Spleen (tissue), 11 donors: Measurements from ENCODE around the gene RANBP3. TPM values are rescaled to one million over a fixed set of nuclear protein-coding genes. Genes with fewer than 3 reads are reported as not detected.
"Not testable (repeated sequence)": the region's sequence is repeated elsewhere in the genome, so short reads cannot be mapped to it uniquely, and the experiment has no call there.

ENCODE experiments used
- DNase-seq: peaks from one replicate; pipeline ENCODE4 v3.0.0-alpha.2; 2020
- H3K27ac ChIP-seq, 8 donors: fragments of 200-600 bp; sonication (generic) in 7 of 8; 1 replicate in 4 of 8; 2 replicates in 4 of 8; pipeline versions ENCODE4 v1.5.0 to v1.8.0; 2016 to 2021; ENCODE audit warnings: inconsistent platforms in 4 of 8, mild to moderate bottlenecking in 4 of 8, moderate library complexity in 1 of 8
- H3K27me3 ChIP-seq, 7 donors: fragments of 200-600 bp; sonication (generic) in 6 of 7; replicated peaks in 1 of 7; 1 replicate in 4 of 7; 2 replicates in 3 of 7; pipeline versions ENCODE4 v1.5.0 to v1.8.0; 2016 to 2021; ENCODE audit warnings: inconsistent platforms in 3 of 7, mild to moderate bottlenecking in 1 of 7
- H3K36me3 ChIP-seq, 6 donors: fragments of 200-600 bp; sonication (generic) in 5 of 6; 1 replicate in 4 of 6; 2 replicates in 2 of 6; pipeline versions ENCODE4 v1.5.0 to v1.8.0; 2016 to 2021; ENCODE audit warnings: inconsistent platforms in 2 of 6
- H3K4me1 ChIP-seq, 6 donors: fragments of 200-600 bp; sonication (generic) in 5 of 6; 1 replicate in 3 of 6; 2 replicates in 3 of 6; pipeline versions ENCODE4 v1.5.0 to v1.8.0; 2016 to 2021; ENCODE audit warnings: inconsistent platforms in 3 of 6
- H3K4me3 ChIP-seq, 8 donors: fragments of 200-600 bp; sonication (generic) in 7 of 8; 1 replicate in 4 of 8; 2 replicates in 4 of 8; pipeline versions ENCODE4 v1.5.0 to v1.8.0; 2016 to 2021; ENCODE audit warnings: inconsistent platforms in 4 of 8, mild to moderate bottlenecking in 4 of 8, moderate library complexity in 2 of 8
- H3K9me3 ChIP-seq, 8 donors: fragments of 200-600 bp; sonication (generic) in 7 of 8; 1 replicate in 4 of 8; 2 replicates in 4 of 8; pipeline versions ENCODE4 v1.5.0 to v1.8.0; 2016 to 2021; ENCODE audit warnings: inconsistent platforms in 4 of 8
- POLR2A ChIP-seq, 3 donors: fragments of 450-650 bp; IDR thresholded peaks; one replicate each; pipeline ENCODE4 v1.5.1; 2017; ENCODE audit warnings: antibody characterized with exemption in 3 of 3, mild to moderate bottlenecking in 1 of 3
- POLR2AphosphoS5 ChIP-seq, 3 donors: sonication (generic); formaldehyde crosslinking; IDR thresholded peaks; one replicate each; pipeline ENCODE4 v1.5.1; 2017; ENCODE audit warnings: antibody characterized with exemption in 3 of 3
- WGBS, 5 donors: extraction: QIAGEN DNeasy Blood & Tissue Kit in 3 of 5; methylation state at CpG; one replicate each; pipeline versions ENCODE4 v1.1.5 to v1.1.7; 2013 to 2018; 5-methylcytosine and 5-hydroxymethylcytosine counted together
- intact Hi-C: fragments of 100-400 bp; cut with DNase I; formaldehyde crosslinking; loops from one replicate; pipeline ENCODE4 v1.15.0; 2023; ENCODE audit warnings: low total_unique reads
- polyA plus RNA-seq, 3 donors: library from polyadenylated mRNA; stranded (reverse); fragments of 200-250 nt; gene quantifications; one replicate each; pipeline ENCODE4 v1.2.1, GENCODE V29; 2013
- total RNA-seq, 7 donors: library from RNA; depleted of rRNA in 3 of 7; stranded (reverse); fragments of >200 nt in 3 of 7; fragmentation: NEBNext Ultra II Directional in 4 of 7; extraction: Animal tissue kit (Norgen Biotek cat#: 25700) in 4 of 7; gene quantifications; one replicate each; pipeline versions ENCODE4 v1.1.0 to v1.2.1, GENCODE V29; 2016 to 2021
- TF ChIP-seq, protein P1 (sequence below), 11 experiments: fragments of 200-600 bp in 7 of 11; fragments of 450-650 bp in 4 of 11; sonication (generic) in 4 of 11; IDR thresholded peaks in 8 of 11; conservative IDR thresholded peaks in 3 of 11; 1 replicate in 7 of 11; 2 replicates in 4 of 11; pipeline versions ENCODE4 v1.4.0 to v1.8.0; 2016 to 2021; ENCODE audit warnings: antibody characterized with exemption in 11 of 11, inconsistent platforms in 4 of 11, mild to moderate bottlenecking in 1 of 11
- donor health status: healthy with polysubstance abuse.
- donor health status: DM: no; HTN: no; CAD: no; lungs with moderate emphysema.
- donor health status: DM: no; HTN: no; CAD: no.
- donor health status: Bipolar disorder and iron deficiency.
- donor health status: healthy.
- donor health status: DM: no; HTN: no; CAD: no.
- donor health status: DM: yes; HTN: yes; CAD: no.

Gene RANBP3
- total and polyA plus RNA-seq, 10 donors, result 27.5 to 92.9 (median 69.8) TPM

DNA sequence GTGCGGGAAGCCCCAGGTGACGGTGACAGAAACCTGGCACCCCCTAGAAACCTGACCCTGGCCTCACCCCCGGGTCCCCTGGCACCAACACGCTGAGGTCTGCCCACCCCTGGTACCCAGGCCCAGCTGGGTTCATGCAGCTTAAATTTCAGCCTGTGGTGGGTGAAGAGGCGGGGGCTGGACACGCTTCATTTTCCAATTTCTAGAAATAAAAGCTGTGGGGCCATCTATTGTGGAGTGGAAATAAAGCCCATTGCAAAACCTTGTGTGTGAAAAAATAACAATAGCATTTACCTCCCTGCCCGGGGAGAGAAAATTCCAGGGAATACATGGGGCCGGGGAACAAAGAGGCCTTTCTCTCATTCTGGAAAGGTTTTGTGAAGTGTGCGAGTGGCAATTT, 100.1 kb downstream of the RANBP3 start:
- H3K36me3 ChIP-seq, result no peaks in the 10 kb centered on the region
- TF ChIP-seq POLR2AphosphoS5 (IDR thresholded peaks at IDR 0.05) (no peak), POLR2A (IDR thresholded peaks at IDR 0.05) (no peak)
- TF ChIP-seq, protein P1, sequence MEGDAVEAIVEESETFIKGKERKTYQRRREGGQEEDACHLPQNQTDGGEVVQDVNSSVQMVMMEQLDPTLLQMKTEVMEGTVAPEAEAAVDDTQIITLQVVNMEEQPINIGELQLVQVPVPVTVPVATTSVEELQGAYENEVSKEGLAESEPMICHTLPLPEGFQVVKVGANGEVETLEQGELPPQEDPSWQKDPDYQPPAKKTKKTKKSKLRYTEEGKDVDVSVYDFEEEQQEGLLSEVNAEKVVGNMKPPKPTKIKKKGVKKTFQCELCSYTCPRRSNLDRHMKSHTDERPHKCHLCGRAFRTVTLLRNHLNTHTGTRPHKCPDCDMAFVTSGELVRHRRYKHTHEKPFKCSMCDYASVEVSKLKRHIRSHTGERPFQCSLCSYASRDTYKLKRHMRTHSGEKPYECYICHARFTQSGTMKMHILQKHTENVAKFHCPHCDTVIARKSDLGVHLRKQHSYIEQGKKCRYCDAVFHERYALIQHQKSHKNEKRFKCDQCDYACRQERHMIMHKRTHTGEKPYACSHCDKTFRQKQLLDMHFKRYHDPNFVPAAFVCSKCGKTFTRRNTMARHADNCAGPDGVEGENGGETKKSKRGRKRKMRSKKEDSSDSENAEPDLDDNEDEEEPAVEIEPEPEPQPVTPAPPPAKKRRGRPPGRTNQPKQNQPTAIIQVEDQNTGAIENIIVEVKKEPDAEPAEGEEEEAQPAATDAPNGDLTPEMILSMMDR (IDR thresholded peaks at IDR 0.05 in 8 of 11, conservative IDR thresholded peaks at IDR 0.05 in 3 of 11), result no peak
- H3K4me1 ChIP-seq, result peaks cover 0 to 4% (median 0%) of the 10 kb centered on the region in 6 donors
- peaks cover 0 to 73% (median 13%) of the 10 kb centered on the region in 7 donors for H3K27me3 ChIP-seq
- H3K27ac ChIP-seq, result no peak overlapping the region
- no peaks in the 10 kb centered on the region for H3K9me3 ChIP-seq
- DNase-seq, result no peak
- intact Hi-C loops, result no loop called here
- H3K4me3 ChIP-seq, result no peak overlapping the region
- 71 to 86% (median 83%) methylated on average over 9 of the region's 9 CpGs for WGBS, 5 donors

- H3K27me3 ChIP-seq, result peaks cover 0 to 73% (median 13%) of the 10 kb centered on the region in 7 donors
- 81 to 90% (median 85%) methylated on average over 7 to 8 of the region's 8 CpGs for WGBS, 5 donors
- H3K9me3 ChIP-seq, result no peaks in the 10 kb centered on the region
- H3K4me3 ChIP-seq, result no peak overlapping the region
- no peaks in the 10 kb centered on the region for H3K36me3 ChIP-seq
- no peak for DNase-seq
- H3K4me1 ChIP-seq, result peaks cover 0 to 4% (median 0%) of the 10 kb centered on the region in 6 donors
- intact Hi-C loops, result no loop called here
- TF ChIP-seq POLR2A (IDR thresholded peaks at IDR 0.05), result no peak
- TF ChIP-seq, protein P1 (IDR thresholded peaks at IDR 0.05 in 8 of 11, conservative IDR thresholded peaks at IDR 0.05 in 3 of 11), result no peak
- TF ChIP-seq POLR2AphosphoS5 (IDR thresholded peaks at IDR 0.05), result no peak
- no peak overlapping the region for H3K27ac ChIP-seq
These were observed 100.5 kb downstream of the RANBP3 start for GRCh38 chr19:5877427-5877826.

GRCh38 chr19:5874496-5874895, 103.4 kb downstream of the RANBP3 start:
- 75 to 90% (median 84%) methylated on average over 6 to 7 of the region's 7 CpGs for WGBS, 5 donors
- DNase-seq, H3K4me3 ChIP-seq, intact Hi-C loops, H3K4me1 ChIP-seq, H3K9me3 ChIP-seq, H3K27ac ChIP-seq, H3K36me3 ChIP-seq: not testable (repeated sequence)
- H3K27me3 ChIP-seq, result peaks cover 0 to 45% (median 9%) of the 10 kb centered on the region in 7 donors

- no peak overlapping the region for H3K27ac ChIP-seq
- H3K36me3 ChIP-seq, result no peaks in the 10 kb centered on the region
- no peak for DNase-seq
- WGBS, 5 donors, result 89 to 96% (median 91%) methylated on average over 11 to 12 of the region's 12 CpGs
- no peaks in the 10 kb centered on the region for H3K4me1 ChIP-seq
- peaks cover 0 to 37% (median 2%) of the 10 kb centered on the region in 7 donors for H3K27me3 ChIP-seq
- H3K9me3 ChIP-seq, result no peaks in the 10 kb centered on the region
- intact Hi-C loops, result no loop called here
- TF ChIP-seq, protein P1 (IDR thresholded peaks at IDR 0.05 in 8 of 11, conservative IDR thresholded peaks at IDR 0.05 in 3 of 11), result no peak
- TF ChIP-seq POLR2AphosphoS5 (IDR thresholded peaks at IDR 0.05), result no peak
- no peak for TF ChIP-seq POLR2A (IDR thresholded peaks at IDR 0.05)
- no peak overlapping the region for H3K4me3 ChIP-seq
These were observed 104.2 kb downstream of the RANBP3 start for GRCh38 chr19:5873617-5874199.
